CD4-positive, alpha-beta T cell (primary cell): ENCODE results near the gene KRT5. TPM values are rescaled to one million over a fixed set of nuclear protein-coding genes. Genes with fewer than 3 reads are reported as not detected.
A peak's percentile ranks its signal among the peaks of the same experiment; 100 is the strongest.

Source experiments
- ATAC-seq: fragments of 200-7000 bp; cut with Tn5 transposase; one replicate; pipeline ENCODE4 v1.10.0; 2022; ENCODE audit warnings: mild to moderate bottlenecking; ENCODE audit not compliant: poor library complexity
- CTCF ChIA-PET: fragments of 350-600 bp; sonication (Branson Sonifier 250); formaldehyde crosslinking; loops from one replicate; lab custom pipeline; 2021; ENCODE audit warnings: antibody characterized with exemption, inconsistent platforms; lab: Charles Lee
- POLR2A ChIA-PET: fragments of 350-600 bp; sonication (Branson Sonifier 250); formaldehyde crosslinking; loops from one replicate; lab custom pipeline; 2021; ENCODE audit warnings: antibody characterized with exemption, inconsistent platforms; lab: Charles Lee
- DNase-seq, 14 experiments: peaks; one replicate each; pipeline ENCODE4 v3.0.0-alpha.2; 2013 to 2020; ENCODE audit warnings: mixed read lengths in 2 of 14
- H3K27ac ChIP-seq, 2 donors: one replicate each; pipeline versions ENCODE4 v1.5.1 to v1.7.0; 2013; ENCODE audit warnings: low read length in 2 of 2, low read depth in 1 of 2, mild to moderate bottlenecking in 1 of 2
- H3K27me3 ChIP-seq, 2 experiments: 1 replicate in 1 of 2; 2 replicates in 1 of 2; pipeline versions ENCODE4 v1.6.1 to v1.7.0; 2013; ENCODE audit warnings: low read length in 2 of 2, control low read depth in 1 of 2, mild to moderate bottlenecking in 1 of 2, moderate library complexity in 1 of 2; ENCODE audit not compliant: insufficient read depth in 2 of 2, control insufficient read depth in 1 of 2
- H3K36me3 ChIP-seq: one replicate; pipeline ENCODE4 v1.6.1; 2013; ENCODE audit warnings: low read length, control low read depth; ENCODE audit not compliant: insufficient read depth
- H3K4me1 ChIP-seq: one replicate; pipeline ENCODE4 v1.6.1; 2013; ENCODE audit warnings: low read length, control low read depth; ENCODE audit not compliant: insufficient read depth
- H3K4me3 ChIP-seq: one replicate; pipeline ENCODE4 v1.5.1; 2013; ENCODE audit warnings: mild to moderate bottlenecking, low read length, moderate library complexity
- H3K9me3 ChIP-seq, 2 experiments: 1 replicate in 1 of 2; 2 replicates in 1 of 2; pipeline versions ENCODE4 v1.6.1 to v1.7.0; 2013; ENCODE audit warnings: low read length in 2 of 2, mild to moderate bottlenecking in 2 of 2, control low read depth in 1 of 2, moderate library complexity in 1 of 2; ENCODE audit not compliant: control insufficient read depth in 1 of 2, insufficient read depth in 1 of 2
- H3K27ac Mint-ChIP-seq: one replicate; pipeline ENCODE4 v1.8.0; 2020; ENCODE audit warnings: mixed read lengths
- H3K27me3 Mint-ChIP-seq: one replicate; pipeline ENCODE4 v1.8.0; 2021; ENCODE audit warnings: mixed read lengths
- H3K36me3 Mint-ChIP-seq: one replicate; pipeline ENCODE4 v1.8.0; 2021; ENCODE audit warnings: low read depth, mixed read lengths
- H3K4me1 Mint-ChIP-seq: one replicate; pipeline ENCODE4 v1.8.0; 2021; ENCODE audit warnings: low read depth, mixed read lengths
- H3K4me3 Mint-ChIP-seq: one replicate; pipeline ENCODE4 v1.8.0; 2020; ENCODE audit warnings: mild to moderate bottlenecking, mixed read lengths
- H3K9me3 Mint-ChIP-seq: one replicate; pipeline ENCODE4 v1.8.0; 2020; ENCODE audit warnings: mixed read lengths
- intact Hi-C, 2 experiments: fragments of 100-400 bp; cut with DNase I in 1 of 2; cut with micrococcal nuclease in 1 of 2; formaldehyde crosslinking; loops; one replicate each; pipeline versions ENCODE4 v1.15.1 to v1.9.0; 2023 to 2025; cut with DNase I, micrococcal nuclease
- total RNA-seq, 174 experiments: library from RNA in 2 of 174; stranded (reverse) in 2 of 174; gene quantifications; one replicate each; pipeline ENCODE4 v1.2.3 and lab custom pipeline; 2021 to 2026
- TF ChIP-seq, protein P1 (sequence below): fragments of 200-600 bp; IDR thresholded peaks from one replicate; pipeline ENCODE4 v1.8.0; 2022; ENCODE audit warnings: antibody characterized with exemption, mild to moderate bottlenecking

The KRT5 gene
- total RNA-seq, 2 experiments from 2014 or later = 0.60 to 0.81 TPM

DNA sequence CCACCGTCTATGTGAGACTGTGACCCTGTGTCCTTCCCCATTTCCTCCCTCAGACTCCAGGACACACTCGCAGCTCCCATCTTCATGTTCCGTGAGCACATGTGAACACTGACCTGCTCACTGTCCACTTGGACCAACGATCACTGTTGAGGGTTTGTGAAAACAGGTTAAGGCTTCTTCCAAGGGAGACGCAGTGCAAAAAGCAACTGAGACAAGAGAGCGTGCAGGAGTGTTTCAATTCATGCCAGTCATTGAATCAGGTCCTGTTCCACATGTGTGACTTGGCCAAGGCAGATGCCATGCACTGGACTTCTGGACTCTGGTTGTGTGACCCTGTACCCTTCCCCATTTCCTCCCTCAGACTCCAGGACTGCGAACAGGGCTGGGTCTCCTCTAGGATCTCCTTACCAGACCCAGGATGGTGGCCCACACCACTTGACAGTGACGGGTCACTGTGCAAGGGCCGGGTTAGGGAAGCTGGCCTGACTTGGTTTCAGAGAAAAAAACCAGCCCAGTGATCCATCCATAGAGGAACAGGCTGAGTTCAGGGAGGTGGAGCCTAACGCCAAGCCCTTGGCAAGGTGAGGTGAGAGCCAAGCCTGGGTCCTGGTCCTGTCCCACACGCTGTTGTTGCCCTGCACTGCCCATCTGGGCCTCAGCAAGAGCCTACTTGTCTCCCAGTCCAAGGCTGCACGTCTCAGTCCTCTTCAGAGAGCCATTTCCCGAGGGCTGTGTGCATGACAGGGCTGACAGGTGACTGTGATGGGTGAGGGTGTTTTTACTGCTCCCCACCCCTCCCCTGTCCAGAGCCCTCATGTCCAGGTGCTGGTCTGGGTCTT lies 5.7 kb upstream of the KRT5 start:
- Histone ChIP-seq H3K9me3 (no peaks in the 10 kb centered on the region), H3K4me3 (no peak overlapping the region), H3K27me3 (peaks cover 0 to 2% of the 10 kb centered on the region in 2 experiments), H3K27ac (no peak overlapping the region), H3K4me1 (peaks cover 2% of the 10 kb centered on the region), H3K36me3 (no peaks in the 10 kb centered on the region)
- CTCF ChIA-PET = no interaction called here
- ATAC-seq = no peak
- no peak overlapping the region for H3K4me3 Mint-ChIP-seq
- peak in 1 of 14 experiments; percentile 16 for DNase-seq
- H3K36me3 Mint-ChIP-seq = no peaks in the 10 kb centered on the region
- H3K27ac Mint-ChIP-seq = no peak overlapping the region
- no peaks in the 10 kb centered on the region for H3K4me1 Mint-ChIP-seq
- POLR2A ChIA-PET = no interaction called here
- intact Hi-C loops = no loop called here
- no peaks in the 10 kb centered on the region for H3K27me3 Mint-ChIP-seq
- no peaks in the 10 kb centered on the region for H3K9me3 Mint-ChIP-seq
- TF ChIP-seq, protein P1, sequence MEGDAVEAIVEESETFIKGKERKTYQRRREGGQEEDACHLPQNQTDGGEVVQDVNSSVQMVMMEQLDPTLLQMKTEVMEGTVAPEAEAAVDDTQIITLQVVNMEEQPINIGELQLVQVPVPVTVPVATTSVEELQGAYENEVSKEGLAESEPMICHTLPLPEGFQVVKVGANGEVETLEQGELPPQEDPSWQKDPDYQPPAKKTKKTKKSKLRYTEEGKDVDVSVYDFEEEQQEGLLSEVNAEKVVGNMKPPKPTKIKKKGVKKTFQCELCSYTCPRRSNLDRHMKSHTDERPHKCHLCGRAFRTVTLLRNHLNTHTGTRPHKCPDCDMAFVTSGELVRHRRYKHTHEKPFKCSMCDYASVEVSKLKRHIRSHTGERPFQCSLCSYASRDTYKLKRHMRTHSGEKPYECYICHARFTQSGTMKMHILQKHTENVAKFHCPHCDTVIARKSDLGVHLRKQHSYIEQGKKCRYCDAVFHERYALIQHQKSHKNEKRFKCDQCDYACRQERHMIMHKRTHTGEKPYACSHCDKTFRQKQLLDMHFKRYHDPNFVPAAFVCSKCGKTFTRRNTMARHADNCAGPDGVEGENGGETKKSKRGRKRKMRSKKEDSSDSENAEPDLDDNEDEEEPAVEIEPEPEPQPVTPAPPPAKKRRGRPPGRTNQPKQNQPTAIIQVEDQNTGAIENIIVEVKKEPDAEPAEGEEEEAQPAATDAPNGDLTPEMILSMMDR = no peak

DNA sequence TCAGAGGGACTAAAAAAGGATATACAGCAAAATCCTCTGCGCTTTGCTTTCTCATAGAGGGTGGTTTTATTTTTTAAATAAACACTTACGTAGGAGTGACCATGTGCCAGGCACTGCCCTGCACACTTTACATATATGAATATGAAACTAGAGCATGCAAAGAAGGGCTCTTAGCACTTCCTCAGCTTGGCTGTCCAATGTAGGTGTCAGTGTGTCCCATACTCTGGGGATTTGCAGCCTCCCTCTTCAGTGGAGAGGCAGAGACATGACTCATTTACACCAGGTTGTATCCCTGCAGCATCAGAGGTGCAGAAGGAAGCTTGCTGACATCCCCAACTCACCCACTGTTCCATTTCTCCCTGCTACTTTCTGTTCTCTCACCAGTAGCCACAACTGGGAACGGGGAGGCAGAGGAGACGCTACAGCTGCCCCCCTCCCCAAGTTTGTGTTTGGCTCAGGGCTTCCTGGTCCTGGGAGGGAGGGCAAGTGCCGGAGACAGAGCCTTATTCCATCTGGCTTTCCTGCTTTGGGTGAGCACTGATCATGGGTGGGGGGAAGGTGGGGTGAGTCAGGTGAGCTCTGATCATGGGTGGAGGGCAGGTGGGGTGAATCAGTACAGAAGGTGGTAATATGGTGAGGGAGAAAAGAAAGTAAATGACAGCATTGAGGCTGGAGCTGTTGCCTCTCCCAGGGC lies 4.9 kb upstream of the KRT5 start:
- no peaks in the 10 kb centered on the region for H3K36me3 Mint-ChIP-seq
- Histone ChIP-seq H3K36me3 (no peaks in the 10 kb centered on the region), H3K9me3 (no peaks in the 10 kb centered on the region), H3K27me3 (peaks cover 0 to 2% of the 10 kb centered on the region in 2 experiments), H3K4me1 (peaks cover 2% of the 10 kb centered on the region), H3K27ac (no peak overlapping the region), H3K4me3 (no peak overlapping the region)
- ChIA-PET POLR2A (interaction anchor here (1.0 kb wide), 1 partner anchor 61 kb away, joined by 3 read pairs; no protein-coding TSS in a partner anchor), CTCF (no interaction called here)
- H3K27ac Mint-ChIP-seq = no peak overlapping the region
- TF ChIP-seq, protein P1 = no peak
- intact Hi-C loops = no loop called here
- DNase-seq = peak in 1 of 14 experiments; percentile 10
- no peaks in the 10 kb centered on the region for H3K9me3 Mint-ChIP-seq
- H3K4me1 Mint-ChIP-seq = no peaks in the 10 kb centered on the region
- ATAC-seq = no peak
- no peak overlapping the region for H3K4me3 Mint-ChIP-seq
- H3K27me3 Mint-ChIP-seq = no peaks in the 10 kb centered on the region

DNA sequence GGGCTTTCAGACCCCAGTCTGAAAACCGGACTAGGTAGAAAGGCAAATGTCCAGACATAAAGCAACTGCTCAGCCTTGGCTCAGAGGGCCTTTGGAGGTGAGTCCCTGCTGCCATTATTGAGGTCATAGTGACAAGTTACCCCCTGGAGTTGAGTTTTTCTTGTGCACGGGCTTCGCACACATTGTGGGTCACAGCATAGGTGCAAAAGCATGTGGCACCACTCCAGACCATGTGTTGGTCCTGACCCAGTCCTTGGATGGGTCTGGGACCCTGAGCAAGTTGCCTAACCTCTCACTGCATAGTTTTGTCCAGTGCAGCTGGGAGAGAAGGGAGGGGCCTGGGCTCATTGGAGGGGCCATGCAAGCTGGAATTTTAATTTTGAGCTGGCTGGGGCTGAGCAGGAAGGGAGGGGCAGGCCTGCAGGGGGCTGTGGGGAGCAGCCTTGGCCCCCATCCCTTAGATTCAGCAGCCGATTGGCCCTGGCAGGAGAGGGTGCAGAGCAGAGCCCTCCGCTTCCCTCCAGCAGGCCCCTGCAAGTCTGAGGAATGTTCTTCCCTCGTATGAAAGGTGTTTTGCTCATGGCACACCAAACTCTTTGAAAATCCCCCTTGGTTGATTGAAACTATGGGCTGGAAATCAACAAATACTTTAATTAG lies 4.2 kb upstream of the KRT5 start:
- no peaks in the 10 kb centered on the region for H3K36me3 ChIP-seq
- Mint-ChIP-seq H3K36me3 (no peaks in the 10 kb centered on the region), H3K4me1 (no peaks in the 10 kb centered on the region), H3K9me3 (no peaks in the 10 kb centered on the region), H3K27me3 (no peaks in the 10 kb centered on the region), H3K27ac (no peak overlapping the region), H3K4me3 (no peak overlapping the region)
- ATAC-seq (no peak), DNase-seq (peak in 1 of 14 experiments; percentile 15)
- peaks cover 2% of the 10 kb centered on the region for H3K4me1 ChIP-seq
- ChIA-PET CTCF (no interaction called here), POLR2A (interaction anchor here (1.0 kb wide), 1 partner anchor 62 kb away, joined by 3 read pairs; no protein-coding TSS in a partner anchor)
- H3K9me3 ChIP-seq = no peaks in the 10 kb centered on the region
- H3K27ac ChIP-seq = no peak overlapping the region
- no peak overlapping the region for H3K4me3 ChIP-seq
- TF ChIP-seq, protein P1 = no peak
- H3K27me3 ChIP-seq = peaks cover 0 to 2% of the 10 kb centered on the region in 2 experiments
- intact Hi-C loops = no loop called here
